Lower leg skin (tissue), 4 donors: ENCODE data around the gene SLC9A4. TPM values are rescaled to one million over a fixed set of nuclear protein-coding genes. Genes with fewer than 3 reads are reported as not detected.

Source experiments
- DNase-seq, 2 donors: peaks; one replicate each; pipeline ENCODE4 v3.0.0-alpha.2; 2019; ENCODE audit warnings: low spot score in 2 of 2
- H3K4me3 ChIP-seq: fragments of 200-600 bp; sonication (generic); 2 replicates; pipeline ENCODE4 v1.5.1; 2017; ENCODE audit warnings: mild to moderate bottlenecking, low read depth; ENCODE audit not compliant: poor library complexity, severe bottlenecking
- POLR2A ChIP-seq, 2 donors: fragments of 450-650 bp; IDR thresholded peaks; one replicate each; pipeline ENCODE4 v1.6.1; 2016 to 2017; ENCODE audit warnings: antibody characterized with exemption in 2 of 2, mild to moderate bottlenecking in 1 of 2, moderate library complexity in 1 of 2
- WGBS, 2 donors: methylation state at CpG; one replicate each; pipeline ENCODE4 v1.1.5; 2018; 5-methylcytosine and 5-hydroxymethylcytosine counted together
- intact Hi-C: fragments of 100-400 bp; cut with DNase I; formaldehyde crosslinking; loops from one replicate; pipeline ENCODE4 v1.15.0; 2023; ENCODE audit warnings: low total_unique reads
- total RNA-seq, 4 donors: library from RNA; depleted of rRNA; stranded (reverse); fragments of >200 nt; gene quantifications; one replicate each; pipeline ENCODE4 v1.1.0, GENCODE V29; 2016
- TF ChIP-seq, protein P1 (sequence below), 3 donors: fragments of 450-650 bp; IDR thresholded peaks; one replicate each; pipeline ENCODE4 v1.5.1; 2016; ENCODE audit warnings: antibody characterized with exemption in 3 of 3, mild to moderate bottlenecking in 3 of 3, moderate library complexity in 2 of 3

Gene SLC9A4
- total RNA-seq, 4 donors from 2014 or later = 0.15 to 2.7 (median 0.74) TPM; not detected in 1

GRCh38 chr2:102504833-102505232 lies 31.8 kb downstream of the SLC9A4 start:
- intact Hi-C loops = no loop called here
- no peak for DNase-seq
- WGBS, 2 donors = 76 to 80% methylated on average over 8 of the region's 8 CpGs
- no peak overlapping the region for H3K4me3 ChIP-seq
- TF ChIP-seq, protein P1, sequence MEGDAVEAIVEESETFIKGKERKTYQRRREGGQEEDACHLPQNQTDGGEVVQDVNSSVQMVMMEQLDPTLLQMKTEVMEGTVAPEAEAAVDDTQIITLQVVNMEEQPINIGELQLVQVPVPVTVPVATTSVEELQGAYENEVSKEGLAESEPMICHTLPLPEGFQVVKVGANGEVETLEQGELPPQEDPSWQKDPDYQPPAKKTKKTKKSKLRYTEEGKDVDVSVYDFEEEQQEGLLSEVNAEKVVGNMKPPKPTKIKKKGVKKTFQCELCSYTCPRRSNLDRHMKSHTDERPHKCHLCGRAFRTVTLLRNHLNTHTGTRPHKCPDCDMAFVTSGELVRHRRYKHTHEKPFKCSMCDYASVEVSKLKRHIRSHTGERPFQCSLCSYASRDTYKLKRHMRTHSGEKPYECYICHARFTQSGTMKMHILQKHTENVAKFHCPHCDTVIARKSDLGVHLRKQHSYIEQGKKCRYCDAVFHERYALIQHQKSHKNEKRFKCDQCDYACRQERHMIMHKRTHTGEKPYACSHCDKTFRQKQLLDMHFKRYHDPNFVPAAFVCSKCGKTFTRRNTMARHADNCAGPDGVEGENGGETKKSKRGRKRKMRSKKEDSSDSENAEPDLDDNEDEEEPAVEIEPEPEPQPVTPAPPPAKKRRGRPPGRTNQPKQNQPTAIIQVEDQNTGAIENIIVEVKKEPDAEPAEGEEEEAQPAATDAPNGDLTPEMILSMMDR (IDR thresholded peaks at IDR 0.05) = no peak
- no peak for TF ChIP-seq POLR2A (IDR thresholded peaks at IDR 0.05)

- TF ChIP-seq, protein P1 (IDR thresholded peaks at IDR 0.05) = no peak
- TF ChIP-seq POLR2A (IDR thresholded peaks at IDR 0.05) = no peak
- peak; percentile 48 to 85 for DNase-seq
- WGBS, 2 donors = 45 to 53% methylated on average over 10 of the region's 10 CpGs
- no peak overlapping the region for H3K4me3 ChIP-seq
- intact Hi-C loops = no loop called here
Measured at GRCh38 chr2:102505290-102505689, 32.3 kb downstream of the SLC9A4 start.

DNA sequence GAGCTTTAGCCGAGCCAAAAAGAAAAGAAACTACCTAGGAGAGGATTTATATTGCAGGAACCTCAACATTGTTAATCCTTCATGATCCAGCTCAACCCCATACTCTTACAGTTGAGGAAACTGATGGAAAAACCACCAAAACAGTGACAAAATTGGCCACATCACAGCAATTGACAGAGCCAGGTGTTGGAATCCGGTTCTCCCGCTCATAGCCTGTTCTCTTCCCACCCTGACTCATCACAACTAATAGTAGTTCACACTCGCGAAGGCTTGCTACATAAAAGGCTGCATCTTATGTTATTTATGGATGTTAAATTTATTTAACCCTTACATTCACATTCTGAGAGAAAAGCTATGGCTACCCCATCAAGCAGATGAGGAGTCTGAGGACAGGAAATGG lies 33.7 kb downstream of the SLC9A4 start:
- no peak for TF ChIP-seq POLR2A (IDR thresholded peaks at IDR 0.05)
- TF ChIP-seq, protein P1 (IDR thresholded peaks at IDR 0.05) = no peak
- intact Hi-C loops = no loop called here
- no peak overlapping the region for H3K4me3 ChIP-seq
- WGBS, 2 donors = 71 to 76% methylated on average over 5 of the region's 5 CpGs
- no peak for DNase-seq

- DNase-seq = peak in 1 of 2 donors; percentile 12
- intact Hi-C loops = no loop called here
- TF ChIP-seq, protein P1 (IDR thresholded peaks at IDR 0.05) = no peak
- no peak for TF ChIP-seq POLR2A (IDR thresholded peaks at IDR 0.05)
- 57 to 64% methylated on average over 4 of the region's 4 CpGs for WGBS, 2 donors
- no peak overlapping the region for H3K4me3 ChIP-seq
Measured at GRCh38 chr2:102508863-102509262, 35.8 kb downstream of the SLC9A4 start.

- DNase-seq = no peak
- no peak overlapping the region for H3K4me3 ChIP-seq
- WGBS, 2 donors = 61 to 63% methylated on average over 2 of the region's 2 CpGs
- intact Hi-C loops = no loop called here
- TF ChIP-seq, protein P1 (IDR thresholded peaks at IDR 0.05) = no peak
- no peak for TF ChIP-seq POLR2A (IDR thresholded peaks at IDR 0.05)
Measured at GRCh38 chr2:102509749-102510148, 36.7 kb downstream of the SLC9A4 start.
